ENCODE measurements around the gene PNRC1.
"Not testable (repeated sequence)": the region's sequence is repeated elsewhere in the genome, so short reads cannot be mapped to it uniquely, and the experiment has no call there.

Gene PNRC1

GRCh38 chr6:89059227-89059626, 21.3 kb upstream of the PNRC1 start:
- DNase-seq (ENCODE audit: low spot score), result no peak

DNA sequence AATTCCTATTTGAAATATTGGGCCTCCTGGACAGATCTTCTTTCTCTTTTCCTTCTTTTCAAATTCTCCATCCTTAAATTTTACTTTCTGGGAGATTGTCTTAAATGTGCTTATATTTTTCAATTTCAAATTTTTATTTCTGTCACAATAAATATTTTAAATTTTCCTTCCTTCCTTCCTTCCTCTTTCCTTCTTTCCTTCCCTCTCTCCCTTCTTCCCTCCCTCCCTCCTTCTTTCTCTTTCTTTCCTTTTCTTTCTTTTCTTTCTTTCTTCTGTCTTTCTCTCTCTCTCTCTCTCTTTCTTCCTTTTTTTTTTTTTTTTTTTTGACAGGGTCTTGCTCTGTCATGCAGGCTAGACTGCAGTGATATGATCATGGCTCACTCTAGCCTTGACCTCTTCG, 16.7 kb upstream of the PNRC1 start:
- DNase-seq (ENCODE audit: low spot score), result no peak

GRCh38 chr6:89064931-89065330, 15.6 kb upstream of the PNRC1 start:
- not testable (repeated sequence) for DNase-seq (ENCODE audit: low spot score)

DNA sequence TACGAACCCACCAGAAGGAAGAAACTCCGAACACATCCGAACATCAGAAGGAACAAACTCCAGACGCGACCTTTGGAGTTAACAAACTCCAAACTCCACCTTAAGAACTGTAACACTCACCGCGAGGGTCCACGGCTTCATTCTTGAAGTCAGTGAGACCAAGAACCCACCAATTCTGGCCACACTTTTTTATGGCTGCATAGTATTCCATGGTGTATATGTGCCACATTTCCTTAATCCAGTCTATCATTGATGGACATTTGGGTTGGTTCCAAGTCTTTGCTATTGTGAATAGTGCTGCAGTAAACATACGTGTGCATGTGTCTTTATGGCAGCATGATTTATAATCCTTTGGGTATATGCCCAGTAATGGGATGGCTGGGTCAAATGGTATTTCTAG, 14.4 kb upstream of the PNRC1 start:
- DNase-seq (ENCODE audit: low spot score), result not testable (repeated sequence)

GRCh38 chr6:89066940-89067646, 13.5 kb upstream of the PNRC1 start:
- peak; percentile 64 for DNase-seq (ENCODE audit: low spot score)

- DNase-seq (ENCODE audit: low spot score), result no peak
Observed at GRCh38 chr6:89067796-89068195, 12.8 kb upstream of the PNRC1 start.

DNA sequence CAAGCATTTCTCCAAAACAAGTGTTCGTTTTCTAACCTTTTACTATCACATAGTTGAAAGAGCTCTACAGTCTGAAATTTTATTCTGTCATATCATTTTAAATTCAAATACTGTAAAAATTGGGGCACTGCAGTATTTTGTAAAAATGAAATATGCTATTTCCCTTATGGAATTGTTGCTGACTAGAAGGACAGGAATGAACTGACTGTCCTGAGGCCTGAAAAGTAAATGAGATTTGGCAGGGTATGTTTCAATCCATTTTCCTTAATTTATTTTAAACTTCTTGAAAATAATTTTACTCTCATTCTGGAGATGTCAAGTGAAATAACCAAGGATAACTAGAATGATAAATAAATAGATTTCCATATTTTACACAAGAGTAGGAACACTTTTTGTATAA, 11.9 kb upstream of the PNRC1 start:
- no peak for DNase-seq (ENCODE audit: low spot score)

DNA sequence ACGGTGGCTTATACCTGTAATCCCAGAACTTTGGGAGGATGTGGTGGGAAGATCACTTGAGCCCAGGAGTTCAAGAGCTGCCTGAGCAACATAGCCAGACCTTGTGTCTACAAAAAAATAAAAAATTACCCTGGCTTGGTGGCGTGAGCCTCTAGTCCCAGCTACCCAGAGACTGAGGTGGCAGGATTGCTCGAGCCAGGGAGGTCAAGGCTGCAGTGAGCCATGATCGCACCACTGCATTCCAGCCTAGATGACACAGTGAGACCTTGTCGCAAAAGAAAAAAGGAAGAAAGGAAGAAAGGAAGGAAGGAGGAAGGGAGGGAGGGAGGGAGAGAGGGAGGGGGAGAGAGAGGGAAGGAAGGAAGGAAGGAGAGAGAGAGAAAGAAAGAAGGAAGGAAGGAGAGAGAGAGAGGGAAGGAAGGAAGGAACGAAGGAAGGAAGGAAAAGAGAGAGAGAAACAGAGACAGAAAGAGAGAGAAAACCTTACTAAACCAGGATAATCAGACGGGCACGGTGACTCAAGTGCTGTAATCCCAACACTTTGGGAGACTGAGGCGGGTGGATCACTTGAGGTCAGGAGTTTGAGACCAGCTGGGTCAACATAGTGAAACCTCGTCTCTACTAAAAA, 10.9 kb upstream of the PNRC1 start:
- DNase-seq (ENCODE audit: low spot score), result no peak

DNA sequence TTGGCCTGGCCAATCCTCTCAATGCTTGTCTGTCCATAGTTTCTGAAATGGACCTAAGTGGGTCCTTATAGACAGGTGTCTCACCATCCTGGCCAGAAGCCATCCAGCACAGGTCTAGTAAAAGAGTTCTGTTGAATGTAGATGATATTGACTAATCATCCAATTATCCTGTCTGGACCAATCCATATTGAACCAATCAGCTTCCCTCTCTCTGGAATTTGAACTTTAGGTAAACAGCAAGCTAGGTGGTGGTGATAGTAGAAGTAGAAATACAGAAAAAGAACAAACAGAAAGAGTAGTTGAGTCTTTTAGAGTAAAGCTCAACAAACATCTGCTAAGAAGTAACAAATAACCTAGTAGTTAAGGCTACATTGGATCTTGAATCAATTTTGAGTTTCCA, 9.5 kb upstream of the PNRC1 start:
- no peak for DNase-seq (ENCODE audit: low spot score)

- DNase-seq (ENCODE audit: low spot score), result peak; percentile 74
Observed at GRCh38 chr6:89073014-89073620, 7.4 kb upstream of the PNRC1 start.

GRCh38 chr6:89073840-89074239, 6.7 kb upstream of the PNRC1 start:
- DNase-seq (ENCODE audit: low spot score), result no peak

- DNase-seq (ENCODE audit: low spot score), result peak; percentile 90
Observed at GRCh38 chr6:89079511-89080234, 878 bp upstream of the PNRC1 start.

- DNase-seq (ENCODE audit: low spot score), result no peak
Observed at GRCh38 chr6:89081129-89081422, 525 bp downstream of the PNRC1 start.

DNA sequence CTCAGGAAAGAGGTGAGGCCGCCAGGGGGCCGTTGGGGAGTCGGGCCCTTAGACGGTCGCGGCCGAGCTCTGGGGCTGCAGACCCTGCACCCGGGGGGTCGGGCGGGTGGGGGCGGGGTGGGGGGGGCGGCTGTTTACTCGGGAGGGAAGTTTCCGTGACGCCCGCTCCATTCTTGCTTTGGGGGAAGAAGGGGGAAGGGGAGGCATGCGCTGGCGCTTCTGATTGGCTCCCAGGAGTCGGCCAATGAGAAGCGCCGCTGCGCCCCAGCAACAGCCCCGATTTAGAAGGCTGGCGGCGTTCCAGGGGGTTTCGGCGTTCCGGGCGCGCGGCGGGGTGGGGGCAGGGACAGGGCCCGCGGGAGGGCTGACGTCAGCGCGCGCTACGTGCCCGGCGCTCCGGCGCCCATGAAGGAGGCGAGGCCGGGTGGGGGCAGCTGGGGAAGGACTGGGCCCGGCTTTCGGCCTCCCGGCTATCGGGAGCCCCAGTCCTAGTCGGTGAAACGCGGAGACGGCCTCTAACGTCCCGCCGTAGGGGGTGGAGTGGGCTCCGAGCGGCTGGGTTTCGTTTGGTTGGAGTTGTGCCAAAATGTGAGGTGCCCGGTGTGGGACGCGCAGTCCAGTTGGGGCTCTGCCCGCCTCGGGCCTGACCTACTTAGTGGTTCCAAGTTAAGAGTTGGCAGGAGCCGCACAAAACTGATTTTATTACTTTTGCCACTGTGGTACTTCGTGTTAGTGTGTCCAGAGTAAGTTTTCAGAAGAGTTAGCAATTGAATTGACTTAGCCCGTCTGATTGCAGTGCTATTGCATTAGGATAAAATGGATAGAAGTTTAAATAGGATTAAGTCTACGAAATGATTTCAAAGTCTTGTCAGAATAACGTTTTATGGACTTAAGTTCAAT, 1.1 kb downstream of the PNRC1 start:
- peak; percentile 96 for DNase-seq (ENCODE audit: low spot score)

GRCh38 chr6:89082486-89082891, 1.9 kb downstream of the PNRC1 start:
- peak; percentile 50 for DNase-seq (ENCODE audit: low spot score)

DNA sequence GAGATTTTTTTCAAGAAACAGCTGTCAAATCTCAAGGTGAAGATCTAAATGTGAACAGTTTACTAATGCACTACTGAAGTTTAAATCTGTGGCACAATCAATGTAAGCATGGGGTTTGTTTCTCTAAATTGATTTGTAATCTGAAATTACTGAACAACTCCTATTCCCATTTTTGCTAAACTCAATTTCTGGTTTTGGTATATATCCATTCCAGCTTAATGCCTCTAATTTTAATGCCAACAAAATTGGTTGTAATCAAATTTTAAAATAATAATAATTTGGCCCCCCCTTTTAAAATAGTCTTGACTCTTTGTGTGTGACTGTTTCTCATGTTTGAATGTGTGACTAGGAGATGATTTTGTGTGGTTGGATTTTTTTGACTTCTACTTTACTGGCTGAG, 4.0 kb downstream of the PNRC1 start:
- DNase-seq (ENCODE audit: low spot score), result no peak

GRCh38 chr6:89084954-89085353, 4.4 kb downstream of the PNRC1 start:
- DNase-seq (ENCODE audit: low spot score), result no peak

- DNase-seq (ENCODE audit: low spot score), result no peak
Observed at GRCh38 chr6:89085409-89086205, 5.1 kb downstream of the PNRC1 start.

GRCh38 chr6:89087881-89088280, 7.3 kb downstream of the PNRC1 start:
- DNase-seq (ENCODE audit: low spot score), result no peak

GRCh38 chr6:89098461-89098860, 17.9 kb downstream of the PNRC1 start:
- no peak for DNase-seq (ENCODE audit: low spot score)

DNA sequence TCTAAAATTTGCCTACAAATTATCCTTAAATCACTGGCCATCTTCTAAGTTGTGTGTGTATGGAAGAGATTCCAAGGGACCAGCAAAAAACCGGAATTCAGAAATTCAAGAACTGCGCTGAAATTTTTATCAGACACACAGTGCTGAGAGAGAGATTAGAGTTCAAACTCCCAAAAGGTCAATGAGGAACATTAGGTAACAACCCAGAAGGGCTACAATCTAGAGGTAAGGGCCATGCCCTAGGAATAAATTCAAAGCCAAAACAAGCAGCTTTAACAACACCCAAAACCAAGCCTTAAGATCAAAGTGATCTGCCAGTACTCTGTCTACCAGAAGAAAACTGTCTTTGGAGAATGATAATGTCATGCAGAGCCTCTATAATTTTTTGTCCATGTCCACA, 19.6 kb downstream of the PNRC1 start:
- no peak for DNase-seq (ENCODE audit: low spot score)

Data from pons (tissue), 1 donor.